HG03039 (cell line): ENCODE measurements around the gene PPP1R3F.
"Not testable (repeated sequence)": the region's sequence is repeated elsewhere in the genome, so short reads cannot be mapped to it uniquely, and the experiment has no call there.

ENCODE experiments used
- ATAC-seq: cut with Tn5 transposase; IDR thresholded peaks from one replicate; pipeline ENCODE4 v1.9.1; 2021; ENCODE audit warnings: mild to moderate bottlenecking, moderate library complexity; ENCODE audit not compliant: unreplicated experiment

The PPP1R3F gene

DNA sequence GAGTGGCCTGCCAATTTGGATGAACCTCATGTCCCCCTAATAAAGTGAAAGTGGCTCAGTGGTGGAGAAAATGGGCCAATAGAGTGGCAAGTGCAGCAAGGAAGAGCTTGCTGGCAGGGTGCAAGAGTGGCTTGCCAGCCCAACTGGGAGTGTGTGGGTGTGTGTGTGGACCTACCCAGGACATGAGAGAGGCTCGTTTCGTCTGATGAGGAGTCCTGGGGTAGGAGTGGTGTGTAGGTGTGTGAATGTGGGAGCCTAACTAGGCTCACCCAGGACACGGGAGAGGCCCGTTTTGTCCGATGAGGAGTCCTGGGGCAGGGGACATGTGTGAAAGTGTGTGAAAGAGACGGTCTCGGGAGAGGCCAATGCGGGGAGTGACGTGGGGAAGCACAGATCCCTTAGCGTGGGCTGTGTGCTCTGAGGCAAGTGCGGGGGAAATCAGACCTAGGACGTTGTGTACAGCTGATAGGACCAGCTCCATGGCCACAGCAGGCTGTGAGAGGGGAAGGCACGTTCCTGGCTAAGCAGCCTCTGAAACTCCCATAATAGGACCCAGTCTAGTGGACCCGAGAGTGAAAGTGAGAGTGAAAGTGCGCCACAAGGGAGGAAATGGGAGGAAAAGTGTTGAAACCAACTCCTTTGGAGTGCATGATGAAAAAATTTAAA is 39.1 kb downstream of the PPP1R3F start:
- no peak for ATAC-seq

DNA sequence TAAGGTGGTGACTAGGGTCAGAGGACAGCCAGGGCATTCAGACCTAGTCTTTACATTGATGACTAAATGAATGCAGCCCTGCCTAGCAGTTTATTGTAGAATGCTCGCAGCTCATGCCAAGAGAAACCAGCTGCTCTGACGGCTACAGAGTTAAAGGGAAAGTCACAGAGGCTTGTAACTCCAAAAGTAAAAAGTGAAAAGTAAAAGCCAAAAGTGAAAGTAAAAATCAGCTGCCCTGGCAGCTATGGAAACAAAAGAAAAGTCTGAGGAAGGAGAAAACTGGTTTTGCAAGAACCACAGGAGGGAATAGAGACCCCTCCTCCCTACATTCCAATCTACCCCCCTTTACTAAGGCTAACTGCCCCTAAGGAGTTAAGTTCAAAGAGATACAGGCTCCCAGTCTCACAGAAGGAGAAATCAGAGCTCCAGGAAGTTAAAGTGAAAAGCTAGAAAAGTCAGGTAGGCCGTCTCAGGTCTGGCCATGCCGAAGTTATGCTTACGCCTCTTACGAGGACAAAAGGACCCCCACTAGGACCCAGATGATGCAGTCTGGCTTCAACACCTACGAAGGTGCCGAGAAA is 39.9 kb downstream of the PPP1R3F start:
- no peak for ATAC-seq

DNA sequence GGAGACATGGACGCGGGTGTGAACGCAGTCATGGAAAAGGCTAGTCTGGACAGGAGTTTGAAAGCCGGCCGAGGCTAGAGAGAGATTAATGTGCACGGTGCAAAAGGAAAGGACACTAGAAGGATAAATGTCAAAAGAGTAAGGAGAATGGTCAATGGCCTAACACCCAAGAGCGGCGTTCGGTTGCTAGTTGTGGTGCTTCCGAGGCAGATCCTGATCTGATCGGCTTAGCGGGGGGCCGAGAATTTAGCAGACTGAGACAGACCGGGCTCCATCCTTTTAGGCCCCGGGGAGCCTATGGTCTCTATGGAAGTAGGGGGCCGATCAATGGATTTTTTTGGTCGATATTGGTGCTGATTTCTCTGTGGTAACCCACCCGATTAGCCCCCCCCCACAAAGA is 40.8 kb downstream of the PPP1R3F start:
- ATAC-seq, result no peak

DNA sequence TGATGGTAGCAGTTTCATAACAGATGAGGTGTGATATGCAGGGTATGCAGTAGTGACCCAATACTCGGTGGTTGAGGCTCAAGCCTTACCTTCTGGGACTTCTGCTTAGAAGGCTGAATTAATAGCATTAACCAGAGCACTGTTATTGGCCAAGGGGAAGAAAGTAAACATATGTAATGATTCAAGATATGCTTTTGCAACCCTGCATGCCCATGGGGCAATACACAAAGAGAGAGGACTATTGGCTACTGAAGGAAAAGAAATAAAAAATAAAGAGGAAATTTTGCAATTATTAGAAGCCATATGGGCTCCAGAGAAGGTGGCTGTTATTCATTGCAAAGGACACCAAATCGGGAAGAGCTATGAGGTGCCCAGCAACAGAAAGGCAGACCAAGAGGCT is 42.6 kb downstream of the PPP1R3F start:
- ATAC-seq, result no peak

DNA sequence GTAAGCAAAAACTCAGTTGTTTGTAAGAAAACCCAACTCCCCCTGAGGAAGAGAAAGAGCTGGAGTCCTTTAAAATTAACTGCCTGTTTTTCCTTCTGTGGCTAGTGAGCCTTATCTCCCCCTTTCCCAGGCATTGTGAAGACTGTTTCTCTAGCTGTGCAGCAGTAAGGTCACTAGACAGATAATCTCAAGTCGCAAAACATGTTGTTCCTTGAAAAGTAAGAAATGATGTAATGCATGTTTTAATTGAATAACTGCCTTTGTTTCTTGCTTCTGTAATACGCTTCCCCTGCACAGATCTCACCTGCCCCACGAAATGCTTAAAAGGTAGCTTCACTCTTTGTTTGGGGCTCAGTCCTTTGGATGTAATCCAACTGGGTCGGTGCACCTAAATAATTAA is 46.5 kb downstream of the PPP1R3F start:
- ATAC-seq, result no peak

DNA sequence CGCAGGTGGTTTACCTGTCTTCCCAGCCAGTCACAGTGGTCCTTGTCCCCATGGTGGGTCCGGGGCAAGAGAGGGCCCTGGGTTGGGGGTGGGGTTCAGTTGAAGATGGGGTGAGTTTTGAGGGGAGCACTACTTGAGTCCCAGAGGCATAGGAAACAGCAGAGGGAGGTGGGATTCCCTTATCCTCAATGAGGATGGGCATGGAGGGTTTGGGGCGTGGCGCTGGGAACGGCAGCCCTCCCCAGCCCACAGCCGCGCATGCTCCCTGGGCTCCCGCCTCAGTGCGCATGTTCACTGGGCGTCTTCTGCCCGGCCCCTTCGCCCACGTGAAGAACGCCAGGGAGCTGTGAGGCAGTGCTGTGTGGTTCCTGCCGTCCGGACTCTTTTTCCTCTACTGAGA is 52.1 kb downstream of the PPP1R3F start, which contains the start of gene GAGE12J:
TSS of gene GAGE12J (plus strand) at position 301 of the 400 bp plus-strand sequence. CDS start 1,157 bp downstream, outside the sequence.
- ATAC-seq, result not testable (repeated sequence)

DNA sequence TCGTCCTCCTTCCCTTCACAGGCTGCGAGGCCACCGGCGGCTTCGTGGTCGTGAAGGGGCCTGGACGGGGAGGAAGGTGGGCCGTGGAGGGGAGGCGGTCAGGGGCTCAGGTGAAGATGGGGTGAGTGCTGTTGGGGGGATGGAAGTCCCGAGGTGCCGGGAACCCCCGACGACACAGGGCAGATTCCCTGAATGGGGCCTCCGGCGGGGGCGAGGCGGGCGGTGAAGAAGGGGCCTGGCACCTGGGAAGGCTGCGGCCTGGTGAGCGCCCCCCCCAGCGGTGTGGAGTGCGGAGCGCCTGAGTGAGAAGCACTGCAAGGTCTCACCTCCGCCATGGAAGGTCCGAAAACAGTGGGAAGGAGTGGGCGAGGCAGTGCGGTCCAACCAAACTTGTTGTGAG is 52.7 kb downstream of the PPP1R3F start:
- ATAC-seq, result not testable (repeated sequence)

DNA sequence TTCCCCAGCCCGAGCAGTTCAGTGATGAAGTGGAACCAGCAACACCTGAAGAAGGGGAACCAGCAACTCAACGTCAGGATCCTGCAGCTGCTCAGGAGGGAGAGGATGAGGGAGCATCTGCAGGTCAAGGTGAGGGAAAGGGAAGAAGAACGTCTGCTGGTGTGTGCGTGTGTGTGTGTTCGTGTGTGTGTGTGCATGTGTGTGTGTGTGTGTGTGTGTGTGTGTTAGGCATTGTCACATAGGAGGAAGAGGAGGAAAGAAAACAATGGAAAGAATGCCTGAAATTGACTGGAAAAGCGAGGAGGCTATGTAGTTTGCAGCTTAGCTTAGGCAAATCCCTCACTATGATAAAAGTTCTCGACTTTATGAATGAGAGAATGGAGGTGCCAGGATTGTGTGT is 54.1 kb downstream of the PPP1R3F start:
- not testable (repeated sequence) for ATAC-seq

DNA sequence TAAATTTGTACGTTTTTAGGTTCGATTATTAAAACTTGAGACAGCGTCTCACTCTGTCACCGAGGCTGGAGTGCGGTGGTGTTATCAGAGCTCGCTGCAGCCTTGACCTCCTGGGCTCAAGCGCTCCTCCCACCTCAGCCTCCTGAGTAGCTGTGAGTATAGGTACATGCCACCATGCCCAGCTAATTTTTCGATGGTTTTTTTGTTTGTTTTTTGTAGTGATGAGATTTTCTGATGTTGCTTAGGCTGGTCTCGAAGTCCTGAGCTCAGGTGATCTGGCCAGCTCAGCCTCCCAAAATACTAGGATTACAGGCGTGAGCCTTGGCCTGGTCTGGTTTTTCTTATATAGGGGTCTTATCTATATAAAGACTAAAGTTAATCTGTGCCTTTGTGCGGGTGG is 60.8 kb downstream of the PPP1R3F start:
- ATAC-seq, result not testable (repeated sequence)

DNA sequence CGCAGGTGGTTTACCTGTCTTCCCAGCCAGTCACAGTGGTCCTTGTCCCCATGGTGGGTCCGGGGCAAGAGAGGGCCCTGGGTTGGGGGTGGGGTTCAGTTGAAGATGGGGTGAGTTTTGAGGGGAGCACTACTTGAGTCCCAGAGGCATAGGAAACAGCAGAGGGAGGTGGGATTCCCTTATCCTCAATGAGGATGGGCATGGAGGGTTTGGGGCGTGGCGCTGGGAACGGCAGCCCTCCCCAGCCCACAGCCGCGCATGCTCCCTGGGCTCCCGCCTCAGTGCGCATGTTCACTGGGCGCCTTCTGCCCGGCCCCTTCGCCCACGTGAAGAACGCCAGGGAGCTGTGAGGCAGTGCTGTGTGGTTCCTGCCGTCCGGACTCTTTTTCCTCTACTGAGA is 61.7 kb downstream of the PPP1R3F start, which contains the start of gene GAGE13:
TSS of gene GAGE13 (plus strand) at position 301 of the 400 bp plus-strand sequence. CDS start 1,156 bp downstream, outside the sequence.
- not testable (repeated sequence) for ATAC-seq

DNA sequence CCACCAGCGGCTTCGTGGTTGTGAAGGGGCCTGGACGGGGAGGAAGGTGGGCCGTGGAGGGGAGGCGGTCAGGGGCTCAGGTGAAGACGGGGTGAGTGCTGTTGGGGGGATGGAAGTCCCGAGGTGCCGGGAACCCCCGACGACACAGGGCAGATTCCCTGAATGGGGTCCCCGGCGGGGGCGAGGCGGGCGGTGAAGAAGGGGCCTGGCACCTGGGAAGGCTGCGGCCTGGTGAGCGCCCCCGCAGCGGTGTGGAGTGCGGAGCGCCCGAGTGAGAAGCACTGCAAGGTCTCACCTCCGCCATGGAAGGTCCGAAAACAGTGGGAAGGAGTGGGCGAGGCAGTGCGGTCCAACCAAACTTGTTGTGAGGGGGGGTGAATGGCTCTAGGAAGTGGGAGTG is 62.2 kb downstream of the PPP1R3F start:
- ATAC-seq, result not testable (repeated sequence)
